ENCODE data around the gene JMJD8.
"Not testable (repeated sequence)": the region's sequence is repeated elsewhere in the genome, so short reads cannot be mapped to it uniquely, and the experiment has no call there.

JMJD8 gene

DNA sequence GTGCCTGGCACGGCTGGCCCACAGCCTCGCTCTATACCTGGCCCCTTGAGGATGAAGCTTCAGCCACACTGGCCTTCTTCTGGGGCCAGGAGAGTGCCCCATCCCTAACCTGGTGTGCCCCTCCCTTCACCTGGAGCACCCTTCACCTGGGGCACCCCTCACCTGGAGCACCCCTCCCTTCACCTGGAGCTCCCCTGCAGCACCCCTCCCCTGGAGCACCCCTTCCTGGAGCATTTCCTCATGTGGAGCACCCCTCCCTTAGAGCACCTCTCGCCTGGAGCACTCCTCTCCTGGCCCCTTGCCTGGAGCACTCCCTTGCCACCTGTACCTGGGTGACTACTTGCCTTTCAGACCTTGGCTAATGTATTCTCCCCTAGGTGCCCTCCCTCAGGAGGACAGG is 23.9 kb upstream of the JMJD8 start:
- no peak for DNase-seq

DNA sequence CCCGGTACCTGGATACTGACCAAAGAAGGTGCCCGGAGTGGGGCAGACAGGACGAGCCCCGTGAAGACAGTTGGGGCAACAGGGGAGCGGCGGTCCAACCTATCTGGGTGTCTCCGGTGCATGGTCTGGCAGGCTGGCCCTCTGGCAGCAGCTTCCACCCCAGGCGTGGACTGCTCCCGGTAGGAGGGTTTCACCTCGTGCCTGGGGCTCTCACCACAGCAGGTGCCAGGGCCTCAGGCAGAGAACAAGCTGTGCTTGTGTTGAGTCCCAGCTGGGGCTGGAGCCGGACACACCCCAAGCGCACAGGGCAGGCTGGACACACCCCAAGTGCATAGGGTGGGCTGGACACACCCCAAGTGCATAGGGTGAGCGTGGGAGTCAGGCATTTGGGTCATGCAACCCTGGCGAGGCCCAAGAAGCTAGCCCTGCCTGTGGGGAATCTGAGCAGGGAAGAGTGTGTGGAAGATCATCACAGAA is 23.0 kb upstream of the JMJD8 start:
- no peak for DNase-seq

DNA sequence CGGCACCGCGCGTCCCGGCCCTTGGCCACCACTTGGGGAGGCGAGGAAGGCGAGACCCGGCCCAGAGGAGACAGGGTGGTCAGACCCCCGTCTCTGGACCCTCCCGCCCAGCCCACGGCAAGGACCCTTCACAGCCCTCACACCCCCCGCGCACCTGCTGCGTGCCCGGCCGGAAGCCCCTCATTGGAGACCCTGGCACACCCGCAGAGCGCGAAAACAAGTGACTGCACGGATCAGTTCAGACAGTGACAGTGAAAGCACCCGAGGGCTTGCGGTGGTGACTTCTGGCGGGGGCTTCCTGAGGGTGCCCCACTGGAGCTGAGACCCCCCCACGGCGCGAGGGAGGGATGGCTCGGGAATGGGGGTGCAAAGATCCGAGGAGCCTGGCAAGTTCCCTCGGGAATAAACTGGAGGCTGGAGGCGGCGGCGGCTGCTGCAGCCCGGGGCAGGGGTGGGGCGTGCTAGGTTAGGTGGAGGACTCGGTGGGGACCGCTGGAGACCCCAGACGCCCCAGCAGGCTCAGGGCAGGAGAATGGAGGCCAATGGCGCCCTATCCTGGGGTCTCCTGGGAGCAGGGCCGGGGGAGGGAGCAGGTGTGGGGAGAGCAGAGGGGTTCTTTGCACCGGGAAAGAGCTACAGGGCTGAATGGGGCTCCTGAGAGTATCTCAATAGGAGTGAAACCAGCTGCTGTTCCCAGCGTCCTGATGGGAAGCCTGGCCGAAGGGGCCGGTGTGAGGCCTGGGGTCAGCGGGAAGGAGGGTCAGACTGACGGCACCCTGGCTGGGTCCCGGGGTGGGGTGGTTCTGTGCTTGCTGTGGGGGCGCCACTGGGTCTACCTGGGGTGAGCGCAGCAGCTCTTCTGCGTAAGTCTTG is 22.3 kb upstream of the JMJD8 start:
- DNase-seq: no peak

DNA sequence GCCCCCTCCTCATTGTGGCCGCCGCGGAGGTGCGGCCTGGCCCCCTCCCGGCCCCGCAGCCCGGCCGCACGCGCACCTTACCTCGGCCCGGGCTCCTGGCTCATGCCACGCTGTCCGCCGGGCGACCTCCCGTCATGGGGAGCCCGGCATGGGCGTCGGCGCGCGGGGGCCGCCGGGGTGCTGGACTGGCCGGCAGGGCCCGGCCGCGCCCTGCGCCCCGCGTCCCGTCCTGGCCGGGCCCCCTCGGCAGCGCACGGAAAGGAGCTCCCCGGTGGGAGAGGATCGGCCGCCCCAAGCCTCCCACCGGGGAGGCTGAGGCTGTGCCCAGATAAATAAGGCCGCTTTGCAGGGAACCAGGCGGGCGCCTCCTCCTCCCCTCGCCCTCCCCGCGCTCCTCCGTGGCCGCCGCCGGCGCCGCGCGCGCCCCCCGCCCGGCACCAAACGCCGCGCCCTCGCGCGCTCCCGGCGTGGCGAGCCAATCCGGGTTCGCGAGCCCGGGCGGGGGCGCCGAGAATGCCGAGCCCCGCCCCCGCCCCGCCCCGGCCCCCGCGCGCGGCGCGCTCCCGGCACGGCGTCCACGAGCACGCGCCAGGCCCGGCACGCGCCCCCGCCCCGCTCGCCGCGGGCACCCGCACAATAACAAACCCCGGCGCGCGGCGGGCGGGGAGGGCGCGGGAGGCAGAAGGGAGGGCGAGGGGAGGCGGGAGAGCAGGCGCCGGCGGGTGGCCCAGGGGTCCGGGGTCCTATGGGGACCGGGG is 21.5 kb upstream of the JMJD8 start, which contains the start of gene FBXL16:
Gene FBXL16 (minus strand): TSS at position 371 of the 758 bp plus-strand sequence. CDS start 8,396 bp downstream, outside the sequence.
- DNase-seq: no peak

DNA sequence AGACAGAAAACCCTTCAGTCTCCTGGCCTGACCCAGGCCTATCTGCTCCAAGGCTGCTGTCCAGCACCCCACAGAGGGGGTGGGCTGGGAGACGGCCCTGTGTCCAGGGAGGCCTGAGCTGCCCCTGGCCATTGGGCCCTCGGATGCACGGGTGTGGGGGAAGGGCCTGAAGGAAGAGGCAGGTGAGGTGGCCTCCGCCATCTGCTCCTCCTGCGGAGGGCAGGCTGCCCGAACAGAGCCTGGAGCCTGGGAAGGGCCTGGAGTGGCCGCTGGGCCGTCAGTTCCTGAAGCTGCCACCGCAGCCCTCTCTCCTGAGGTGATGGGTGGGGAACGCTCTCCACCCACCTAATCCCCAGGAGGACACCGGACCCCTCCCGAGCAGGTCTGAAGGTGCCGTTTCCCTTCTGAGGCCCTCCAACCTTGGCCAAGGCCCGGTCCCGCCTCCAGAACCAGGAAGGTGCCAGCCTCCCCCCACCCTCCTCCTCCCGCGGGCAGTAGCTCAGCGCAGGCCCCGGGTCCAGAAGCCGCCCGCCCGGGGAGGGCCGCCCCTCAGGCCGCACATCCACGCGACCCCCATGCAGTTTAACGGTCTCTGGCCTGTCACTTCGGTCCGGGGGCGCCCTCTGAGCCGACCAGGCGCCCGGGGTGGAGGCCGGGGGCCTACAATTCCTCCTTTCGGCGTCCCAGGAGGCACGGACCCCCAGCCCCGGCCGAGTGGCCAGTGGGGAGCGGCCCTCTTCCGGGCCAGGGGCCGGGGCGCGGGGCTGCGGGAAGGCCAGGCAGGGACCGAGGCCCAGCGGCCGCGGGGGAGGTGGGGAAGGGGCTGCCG is 20.6 kb upstream of the JMJD8 start:
- DNase-seq: no peak

DNA sequence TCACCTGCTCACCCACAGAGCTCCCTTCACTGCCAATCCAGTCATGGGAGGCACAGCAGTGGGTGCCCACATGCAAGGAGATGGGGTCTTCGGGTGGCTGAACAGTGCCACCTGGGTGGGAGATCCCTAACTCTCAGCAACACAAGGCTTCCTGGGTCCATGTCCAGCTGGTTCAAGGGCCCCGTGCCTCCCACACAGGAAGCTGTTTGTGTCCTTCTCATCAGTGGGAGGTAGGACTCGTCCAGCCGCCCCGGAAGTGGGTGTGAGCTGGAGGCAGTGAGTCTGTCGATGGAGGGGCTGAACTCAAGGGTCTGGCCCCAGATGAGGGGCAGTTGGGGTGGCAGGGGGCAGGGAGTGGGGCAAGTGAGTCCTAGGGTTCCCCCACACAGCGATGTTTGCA is 19.9 kb upstream of the JMJD8 start:
- DNase-seq: no peak

DNA sequence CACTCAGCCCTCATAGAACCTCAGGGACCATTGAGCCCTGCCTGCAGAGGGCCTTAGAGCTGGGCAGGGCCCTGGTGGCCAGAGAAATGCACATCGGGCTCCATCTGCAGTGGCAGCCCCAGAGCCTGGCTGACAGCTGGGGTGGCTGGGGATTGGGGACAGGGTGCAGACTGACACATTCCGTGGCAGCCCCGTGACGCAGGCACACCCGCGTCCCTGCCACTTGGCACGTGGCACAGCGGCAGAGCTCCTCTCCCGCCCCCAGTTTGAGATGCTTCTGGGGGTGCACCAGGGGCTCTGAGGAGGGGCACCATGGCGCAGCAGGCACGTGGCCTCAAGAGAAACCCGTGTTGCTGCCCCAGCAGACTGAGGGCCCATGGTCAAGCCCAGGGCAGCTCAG is 19.3 kb upstream of the JMJD8 start:
- no peak for DNase-seq

DNA sequence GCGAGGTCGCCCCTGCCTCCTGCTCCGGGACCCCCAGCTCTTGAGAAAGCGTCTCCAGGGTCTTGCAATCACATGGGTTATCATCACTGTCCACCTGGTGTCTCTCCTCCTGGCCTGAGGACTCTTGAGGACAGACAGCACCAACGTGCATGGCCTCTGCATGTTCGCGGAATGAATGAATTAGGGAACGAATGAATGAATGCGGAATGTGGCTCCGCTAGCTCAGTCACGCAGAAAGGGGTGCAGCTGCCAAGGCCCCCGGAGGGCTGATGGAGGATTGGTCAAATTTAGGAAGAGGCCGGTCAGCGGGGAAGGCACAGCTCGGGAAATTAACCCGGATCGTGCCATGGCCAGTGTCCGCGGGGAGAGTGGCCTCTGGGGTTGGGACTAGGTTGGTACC is 18.2 kb upstream of the JMJD8 start:
- no peak for DNase-seq

DNA sequence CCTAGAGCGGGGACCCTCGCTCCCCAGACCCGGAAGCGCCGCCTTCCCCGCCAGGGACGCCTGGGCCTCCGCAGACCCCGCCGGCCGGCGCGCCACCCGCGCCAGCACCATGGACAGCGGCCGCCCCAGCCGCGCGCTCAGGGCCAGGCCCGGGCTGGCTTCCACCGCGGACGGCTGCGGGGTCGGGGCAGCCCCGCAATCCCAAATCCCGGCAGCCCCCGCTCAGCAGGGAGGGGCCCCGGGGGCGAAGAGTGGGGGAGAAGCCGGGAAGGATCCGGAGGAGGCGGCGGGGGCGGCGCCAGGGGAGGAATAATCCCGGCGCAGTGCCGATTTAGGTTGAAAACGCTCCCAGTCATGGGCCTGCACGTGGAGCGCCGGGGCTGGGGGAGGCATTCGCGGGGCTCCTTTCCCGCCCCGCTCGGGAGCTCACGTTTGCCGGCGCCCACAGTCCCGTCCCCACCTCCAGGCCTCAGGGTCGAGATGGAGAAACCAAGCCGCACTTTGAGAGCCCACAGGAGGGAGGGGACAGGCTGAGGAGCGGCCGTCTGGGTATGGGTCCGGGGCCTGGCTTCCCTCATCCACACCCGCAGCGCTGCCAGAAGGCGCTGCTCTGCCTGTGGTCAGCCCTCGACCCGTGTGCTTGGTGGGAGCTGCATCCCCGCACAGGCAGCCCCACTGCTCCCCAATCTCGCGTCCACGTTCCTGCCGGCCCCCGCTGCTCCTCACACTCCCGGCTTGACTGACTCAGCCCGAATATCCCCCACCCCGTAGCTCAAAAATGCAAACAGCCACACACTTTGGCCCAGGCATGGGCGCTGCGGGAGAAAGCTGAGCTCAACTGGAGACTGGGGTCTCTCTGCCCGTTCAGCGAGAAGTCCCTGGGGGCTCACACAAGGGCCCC is 16.8 kb upstream of the JMJD8 start:
- DNase-seq: peak in 1 of 2 donors; percentile 52

DNA sequence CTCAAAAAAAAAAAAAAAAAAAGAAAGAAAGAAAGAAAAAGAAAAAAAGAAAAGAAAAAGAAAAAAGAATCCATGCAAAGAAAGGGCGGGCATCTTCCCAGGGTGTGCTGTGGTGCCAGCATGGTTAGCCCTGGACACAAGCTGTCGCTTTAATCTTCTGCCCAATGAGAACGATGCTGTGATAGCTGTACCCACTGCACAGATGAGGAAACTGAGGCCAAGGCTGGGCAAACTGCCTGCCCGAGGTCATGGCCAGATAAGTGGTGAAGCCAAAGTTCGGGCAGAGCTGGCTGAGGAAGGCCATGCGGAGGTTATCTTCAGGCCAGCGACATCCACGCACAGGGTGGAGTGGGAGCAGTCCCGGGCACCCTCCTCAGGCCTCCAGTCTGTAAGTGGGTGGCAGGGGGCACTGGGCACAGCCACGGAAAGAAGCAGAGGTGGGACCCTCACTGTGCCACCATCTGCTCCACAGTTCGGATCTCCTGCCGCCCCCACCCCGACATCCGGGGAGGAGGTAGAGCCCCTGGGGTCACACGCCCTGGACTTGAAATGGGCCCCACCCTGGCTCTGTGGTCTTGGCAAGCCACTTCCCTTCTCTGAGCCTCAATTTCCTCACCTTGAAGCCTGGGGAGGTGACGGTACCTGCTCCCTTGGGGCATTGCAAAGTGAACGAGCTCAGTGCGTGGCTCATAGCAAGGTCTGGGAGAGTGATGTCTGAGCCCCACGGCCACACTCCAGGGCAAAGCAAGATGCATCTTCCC is 15.0 kb upstream of the JMJD8 start:
- DNase-seq: no peak

DNA sequence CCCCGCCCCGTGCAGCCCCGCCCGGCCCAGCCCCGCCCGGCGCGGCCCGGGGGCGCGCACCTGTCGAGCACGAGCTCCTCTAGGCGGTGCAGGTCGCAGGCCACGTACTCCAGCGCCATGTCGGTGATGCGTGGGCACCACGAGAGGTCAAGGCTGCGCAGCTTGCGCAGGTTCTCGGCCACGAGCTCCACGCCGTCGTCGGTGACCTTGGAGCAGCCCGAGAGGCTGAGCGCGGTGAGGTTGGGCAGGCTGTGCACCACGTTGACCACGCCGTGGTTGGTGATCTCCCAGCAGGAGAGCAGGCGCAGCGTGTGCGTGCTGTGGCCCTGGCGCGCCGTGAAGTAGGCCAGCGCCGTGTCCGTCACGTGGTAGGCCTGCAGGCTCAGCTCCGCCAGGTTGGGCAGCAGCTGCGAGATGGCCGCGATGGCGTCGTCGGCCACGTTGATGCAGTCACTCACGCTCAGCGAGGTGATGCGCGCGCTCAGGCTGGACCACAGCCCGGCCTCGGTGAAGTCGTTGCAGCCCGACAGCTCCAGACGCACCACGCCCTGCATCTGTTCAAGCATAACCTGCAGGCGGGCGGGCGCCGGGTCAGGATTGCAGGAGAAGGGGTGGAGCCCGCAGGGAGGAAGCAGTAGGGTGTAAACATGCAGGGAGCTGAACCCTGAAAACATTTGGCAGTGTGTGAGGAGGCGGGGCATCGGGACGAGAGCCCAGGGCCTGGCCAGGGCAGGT is 11.4 kb upstream of the JMJD8 start:
- peak; percentile 60 to 73 for DNase-seq

DNA sequence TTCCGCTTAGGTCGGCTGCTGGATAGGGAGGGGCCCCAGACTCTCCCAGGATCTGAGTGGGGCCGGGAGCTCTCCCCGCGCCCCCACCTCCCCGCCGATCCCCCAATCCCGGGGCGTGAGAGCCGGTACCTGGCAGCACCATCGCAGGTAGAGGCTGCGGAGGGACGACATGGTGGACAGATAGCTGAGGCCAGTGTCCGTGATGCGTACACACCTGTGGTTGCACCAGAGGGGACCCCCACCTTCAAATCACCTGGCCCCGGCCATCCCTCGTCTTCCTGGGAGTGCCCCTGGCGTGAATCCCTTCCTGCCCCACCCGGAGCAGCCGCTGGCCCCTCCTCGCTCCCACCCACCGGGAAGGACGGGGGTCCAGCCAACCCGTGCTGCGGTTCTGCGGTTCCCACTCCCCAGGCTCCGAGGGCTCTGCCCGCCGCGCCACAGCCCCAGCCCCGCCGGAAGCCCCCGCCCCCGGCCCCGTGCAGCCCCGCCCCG is 10.8 kb upstream of the JMJD8 start:
- DNase-seq: no peak

DNA sequence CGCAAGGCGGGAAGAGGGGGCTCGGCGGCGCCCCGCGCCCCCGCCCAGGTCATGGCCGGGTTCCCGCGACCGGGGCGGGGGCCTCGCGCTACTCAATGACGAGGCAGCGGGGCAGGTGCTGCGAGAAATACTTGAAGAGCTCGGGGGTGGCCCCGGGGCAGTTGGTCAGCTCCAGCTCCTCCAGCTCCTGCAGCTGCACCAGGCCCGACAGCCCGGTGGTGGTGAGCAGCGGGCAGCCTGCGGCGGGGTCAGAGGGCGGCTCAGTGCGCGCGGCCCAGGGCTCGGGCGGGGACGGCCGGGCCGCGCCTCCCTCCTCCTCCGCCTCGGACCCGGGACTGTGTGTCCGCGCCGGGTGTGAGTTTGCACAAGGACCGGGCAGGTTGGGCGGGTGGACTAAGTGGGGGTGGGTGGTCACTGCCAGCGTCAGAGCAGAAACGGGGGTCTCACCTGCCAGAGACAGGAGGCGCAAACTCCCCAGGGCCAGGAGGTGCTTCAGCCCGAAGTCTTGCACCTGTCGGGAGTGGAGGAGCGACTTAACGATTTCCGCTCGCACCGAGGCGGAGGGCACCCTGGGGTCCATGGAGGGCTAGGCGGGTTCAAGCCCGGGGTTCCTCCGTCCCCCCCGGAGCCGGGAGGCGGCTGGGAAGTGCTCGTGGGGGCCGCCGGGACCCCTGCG is 10.2 kb upstream of the JMJD8 start:
- DNase-seq: no peak

DNA sequence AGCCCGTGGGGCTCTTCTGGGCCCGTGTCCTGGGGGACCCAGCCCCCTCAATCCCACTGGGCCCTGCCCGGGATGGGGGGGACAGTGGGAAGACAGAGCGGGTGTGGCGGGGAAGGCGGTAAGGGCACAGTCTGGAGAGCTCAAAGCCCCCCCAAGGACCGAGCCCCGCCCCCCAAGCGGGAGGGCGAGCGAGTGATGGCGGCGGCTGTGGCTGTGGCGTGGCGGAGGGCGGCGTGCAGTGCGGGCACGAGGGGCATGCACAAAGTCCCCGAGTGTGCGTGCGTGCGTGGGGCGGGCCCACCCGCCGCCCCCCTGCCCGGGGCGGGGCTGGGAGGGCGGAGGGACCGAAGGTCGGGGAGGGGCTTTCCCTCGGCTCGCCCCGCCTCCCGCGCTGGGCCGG is 9.6 kb upstream of the JMJD8 start:
- DNase-seq: peak in 1 of 2 donors; percentile 30

DNA sequence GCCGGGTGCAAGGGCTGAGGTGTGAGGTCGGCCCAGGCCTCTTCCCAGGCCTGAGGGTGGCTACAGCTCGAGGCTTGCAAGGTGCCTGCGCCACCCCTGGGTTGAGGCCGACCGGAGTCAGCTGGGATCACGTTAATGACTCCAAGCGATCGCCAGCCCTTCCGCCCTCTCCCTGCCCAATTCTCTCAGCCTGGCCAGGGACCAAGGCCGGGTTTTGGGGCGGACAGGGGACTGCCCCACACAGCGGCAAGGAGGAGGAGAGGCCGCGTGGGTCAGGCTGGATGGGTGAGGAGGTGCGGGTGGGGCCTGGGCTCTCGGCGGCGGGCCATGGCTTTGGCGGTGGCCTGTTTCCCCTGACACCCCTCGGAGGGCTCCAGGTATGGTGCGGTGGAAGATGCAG is 9.2 kb upstream of the JMJD8 start:
- no peak for DNase-seq

DNA sequence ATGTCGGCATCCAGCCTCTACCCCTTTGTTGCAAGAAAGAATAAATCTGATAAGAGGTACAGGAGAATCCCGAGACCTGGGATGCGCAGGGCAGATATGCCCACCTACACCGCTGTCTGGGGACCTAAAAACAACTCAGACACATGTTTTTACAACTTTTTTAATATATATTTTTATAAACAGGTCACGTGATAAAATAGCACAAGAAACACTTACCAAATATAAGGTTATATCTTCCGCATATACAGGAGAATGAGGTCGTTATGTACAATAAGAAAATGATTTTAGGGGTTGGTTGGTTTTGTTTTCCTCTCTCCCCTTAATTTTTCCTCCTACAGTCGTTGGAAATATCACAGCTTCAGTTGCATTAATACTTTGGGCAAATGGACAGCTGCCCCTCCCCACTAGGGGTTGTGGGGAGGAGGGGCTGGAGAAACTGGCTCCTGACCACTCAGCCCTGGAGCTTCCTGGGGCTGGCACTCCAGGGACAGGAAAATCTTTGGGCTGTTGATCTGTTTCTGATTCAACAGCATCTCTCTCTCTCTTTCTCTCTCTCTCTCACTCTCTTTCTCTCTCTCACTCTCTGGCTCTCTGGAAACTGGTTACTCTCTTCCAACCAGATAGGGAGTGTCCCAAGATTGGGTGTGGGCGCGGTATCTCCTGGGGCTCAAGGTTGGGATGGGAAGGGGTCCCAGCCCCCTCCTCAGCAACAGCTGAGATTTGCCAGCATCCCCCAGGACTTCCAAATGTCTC is 8.4 kb upstream of the JMJD8 start:
- DNase-seq: no peak

DNA sequence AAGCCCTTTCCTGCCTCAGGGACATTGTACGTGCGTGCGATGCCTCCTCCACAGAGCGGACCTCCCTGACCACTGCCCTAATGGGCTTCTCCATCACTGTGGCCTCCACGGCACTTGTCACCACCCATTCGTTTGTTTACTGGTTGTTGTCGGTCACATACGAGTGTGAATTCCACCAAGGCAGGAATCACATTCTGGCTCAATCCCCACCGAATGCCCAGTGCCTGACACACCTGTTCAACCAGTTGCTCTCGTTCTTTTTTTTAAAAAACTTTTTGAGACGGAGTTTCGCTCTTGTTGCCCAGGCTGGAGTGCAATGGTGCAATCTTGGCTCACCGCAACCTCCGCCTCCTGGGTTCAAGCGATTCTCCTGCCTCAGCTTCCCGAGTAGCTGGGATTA is 7.1 kb upstream of the JMJD8 start:
- DNase-seq: not testable (repeated sequence)

DNA sequence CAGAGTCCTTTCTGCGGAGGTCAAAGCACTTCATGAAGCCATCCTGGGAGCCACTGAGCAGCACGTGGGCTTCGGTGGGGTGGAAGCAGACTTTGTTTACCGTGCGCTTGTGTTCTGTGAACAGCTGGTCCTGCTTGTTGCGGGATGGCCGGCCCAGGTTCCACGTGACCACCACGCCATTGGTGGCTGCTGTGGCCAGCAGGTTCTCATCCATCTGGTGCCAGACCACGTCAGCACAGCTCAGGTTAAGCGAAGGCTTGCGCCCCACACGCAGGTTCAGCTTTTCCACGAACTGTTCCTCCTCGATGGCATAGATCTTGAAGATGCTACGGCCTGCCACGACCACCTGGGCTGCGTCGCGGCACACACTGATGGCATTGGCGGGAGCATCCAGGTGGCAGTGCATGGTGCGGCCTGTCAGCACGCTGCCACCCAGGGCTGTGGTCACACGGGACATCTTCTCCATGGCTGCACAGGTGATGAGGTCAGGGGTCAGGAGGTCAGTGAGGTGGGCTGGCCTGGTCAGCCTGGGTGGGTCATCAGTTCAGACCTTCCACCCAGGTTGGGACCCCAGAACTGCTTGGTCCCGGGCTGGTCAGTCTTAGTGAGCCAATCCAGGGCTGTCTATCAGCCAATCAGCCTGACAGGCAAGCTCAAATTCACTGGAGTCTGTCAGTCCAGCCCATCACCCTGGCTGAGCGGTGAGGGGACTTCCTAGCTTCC is 5.2 kb upstream of the JMJD8 start:
- DNase-seq: no peak

All from CD4-positive, alpha-beta T cell treated with Interleukin-4 for 1 hour (primary cell).